IMR-90 (cell line): ENCODE measurements around the gene GPR153. TPM values are rescaled to one million over a fixed set of nuclear protein-coding genes. Genes with fewer than 3 reads are reported as not detected.

ENCODE experiments used
- ATAC-seq: fragments of 200-7000 bp; cut with Tn5 transposase; 2 replicates; pipeline ENCODE4 v1.9.1; 2020; ENCODE audit warnings: low read depth, mild to moderate bottlenecking, moderate library complexity
- BruUV-seq: library from RNA; stranded (reverse); fragments of 400-500 nt; replicated peaks from 2 replicates; lab custom pipeline; 2021; lab: Mats Ljungman, UMichigan
- CTCF ChIA-PET: fragments of 300-600 bp; formaldehyde crosslinking; extraction: SDS; loops from one replicate; lab custom pipeline; 2021; ENCODE audit warnings: antibody characterized with exemption; lab: Yijun Ruan, JAX
- POLR2A ChIA-PET: fragments of 300-600 bp; sonication (Branson Sonifier 250); formaldehyde crosslinking; loops from one replicate; lab custom pipeline; 2022; ENCODE audit warnings: antibody characterized with exemption; ENCODE audit not compliant: unreplicated experiment; lab: Charles Lee
- DNase-seq: peaks from one replicate; pipeline ENCODE4 v3.0.0; 2013
- H2AFZ ChIP-seq: replicated peaks from 2 replicates; pipeline ENCODE3; 2013; ENCODE audit warnings: low read length, mild to moderate bottlenecking; ENCODE audit not compliant: poor library complexity
- H2AK5ac ChIP-seq: 2 replicates; pipeline ENCODE4 v1.6.1; 2013; ENCODE audit warnings: low read depth, low read length, inconsistent platforms
- H2AK9ac ChIP-seq: replicated peaks from 2 replicates; pipeline ENCODE3; 2013; ENCODE audit warnings: mild to moderate bottlenecking, low read depth, low read length, moderate library complexity; ENCODE audit not compliant: poor library complexity
- H2BK120ac ChIP-seq: 2 replicates; pipeline ENCODE4 v1.6.1; 2013; ENCODE audit warnings: low read depth, low read length, inconsistent platforms
- H2BK15ac ChIP-seq: 3 replicates; pipeline ENCODE4 v1.6.1; 2013; ENCODE audit warnings: low read depth, low read length, inconsistent platforms
- H2BK20ac ChIP-seq: 2 replicates; pipeline ENCODE4 v1.6.1; 2013; ENCODE audit warnings: low read depth, mild to moderate bottlenecking, inconsistent platforms, low read length, moderate library complexity
- H2BK5ac ChIP-seq: 2 replicates; pipeline ENCODE4 v1.6.1; 2013; ENCODE audit warnings: mild to moderate bottlenecking, low read depth, low read length, inconsistent platforms; ENCODE audit not compliant: poor library complexity, severe bottlenecking
- H3K14ac ChIP-seq: replicated peaks from 2 replicates; pipeline ENCODE4 v1.6.1; 2013; ENCODE audit warnings: low read depth, low read length, inconsistent platforms
- H3K18ac ChIP-seq: 2 replicates; pipeline ENCODE4 v1.6.1; 2013; ENCODE audit warnings: low read depth, low read length, control low read depth
- H3K23ac ChIP-seq: 2 replicates; pipeline ENCODE4 v1.6.1; 2013; ENCODE audit warnings: low read depth, low read length, inconsistent platforms
- H3K27ac ChIP-seq: 2 replicates; pipeline ENCODE4 v1.5.1; 2013; ENCODE audit warnings: mild to moderate bottlenecking, control low read depth, low read length; ENCODE audit not compliant: insufficient read depth
- H3K27me3 ChIP-seq: 2 replicates; pipeline ENCODE4 v1.6.1; 2013; ENCODE audit warnings: low read length; ENCODE audit not compliant: control insufficient read depth, insufficient read depth
- H3K36me3 ChIP-seq: 2 replicates; pipeline ENCODE4 v1.6.1; 2013; ENCODE audit warnings: low read length, mixed read lengths; ENCODE audit not compliant: control insufficient read depth, insufficient read depth
- H3K4ac ChIP-seq: 2 replicates; pipeline ENCODE4 v1.6.1; 2013; ENCODE audit warnings: low read depth, low read length, inconsistent platforms
- H3K4me1 ChIP-seq: 2 replicates; pipeline ENCODE4 v1.6.1; 2013; ENCODE audit warnings: low read length, mixed read lengths; ENCODE audit not compliant: control insufficient read depth, insufficient read depth
- H3K4me2 ChIP-seq: 2 replicates; pipeline ENCODE4 v1.6.1; 2013; ENCODE audit warnings: low read depth, mild to moderate bottlenecking, control low read depth, low read length, moderate library complexity
- H3K4me3 ChIP-seq: 2 replicates; pipeline ENCODE4 v1.5.1; 2013; ENCODE audit warnings: low read depth, mild to moderate bottlenecking, control low read depth, low read length, moderate library complexity; ENCODE audit not compliant: insufficient read depth
- H3K56ac ChIP-seq: 2 replicates; pipeline ENCODE4 v1.6.1; 2013; ENCODE audit warnings: low read length, inconsistent platforms; ENCODE audit not compliant: insufficient read depth; ENCODE audit errors: extremely low read depth
- H3K79me1 ChIP-seq, 2 experiments: 2 replicates each; pipeline ENCODE4 v1.6.1; 2013; ENCODE audit warnings: low read length in 2 of 2, inconsistent platforms in 1 of 2, low read depth in 1 of 2
- H3K9ac ChIP-seq: 2 replicates; pipeline ENCODE4 v1.6.1; 2013; ENCODE audit warnings: low read depth, low read length, control low read depth
- H3K9me1 ChIP-seq: 2 replicates; pipeline ENCODE4 v1.6.1; 2013; ENCODE audit warnings: low read length, inconsistent platforms; ENCODE audit not compliant: insufficient read depth
- H3K9me3 ChIP-seq: 2 replicates; pipeline ENCODE4 v1.6.1; 2013; ENCODE audit warnings: low read length; ENCODE audit not compliant: control insufficient read depth, insufficient read depth
- H4K20me1 ChIP-seq: 2 replicates; pipeline ENCODE4 v1.6.1; 2013; ENCODE audit warnings: low read length, inconsistent platforms; ENCODE audit not compliant: insufficient read depth
- H4K5ac ChIP-seq: 2 replicates; pipeline ENCODE4 v1.6.1; 2013; ENCODE audit warnings: mild to moderate bottlenecking, low read depth, low read length, control low read depth
- H4K8ac ChIP-seq, 2 experiments: 2 replicates each; pipeline ENCODE4 v1.6.1; 2013; ENCODE audit warnings: low read depth in 2 of 2, low read length in 2 of 2, control low read depth in 1 of 2, inconsistent platforms in 1 of 2
- H4K91ac ChIP-seq: 2 replicates; pipeline ENCODE4 v1.6.1; 2013; ENCODE audit warnings: low read depth, low read length, inconsistent platforms; ENCODE audit not compliant: insufficient read depth
- BHLHE40 ChIP-seq: fragments of 150-350 bp; IDR thresholded peaks from 2 replicates; pipeline ENCODE4 v1.6.1; 2016; ENCODE audit warnings: mild to moderate bottlenecking, low read depth, low read length
- CEBPB ChIP-seq: IDR thresholded peaks from 2 replicates; pipeline ENCODE4 v1.6.1; 2012; ENCODE audit warnings: low read depth, low read length, improper control_type of control experiment
- CHD1 ChIP-seq: IDR thresholded peaks from 2 replicates; pipeline ENCODE4 v1.6.1; 2012; ENCODE audit warnings: low read depth, low read length, improper control_type of control experiment
- MAFK ChIP-seq: IDR thresholded peaks from 2 replicates; pipeline ENCODE4 v1.6.1; 2012; ENCODE audit warnings: low read depth, low read length, improper control_type of control experiment
- NFE2L2 ChIP-seq: fragments of 150-350 bp; IDR thresholded peaks from 2 replicates; pipeline ENCODE4 v1.6.1; 2016; ENCODE audit warnings: low read depth, mild to moderate bottlenecking, low read length
- WGBS, 2 experiments: methylation state at CpG; one replicate each; pipeline versions ENCODE4 v1.1.5 to v1.1.7; 2013; ENCODE audit warnings: missing lambda C conversion rate in 2 of 2; ENCODE audit not compliant: insufficient read length in 1 of 2; ENCODE audit errors: extremely low coverage in 2 of 2; 5-methylcytosine and 5-hydroxymethylcytosine counted together
- dilution Hi-C: fragments of 300-500 bp; cut with HindIII; formaldehyde crosslinking; loops from one replicate; pipeline ENCODE4 v1.14.3; 2018; ENCODE audit warnings: low sequenced_read_pairs; ENCODE audit not compliant: unreplicated experiment
- in situ Hi-C: fragments of 300-500 bp; cut with MboI; formaldehyde crosslinking; loops from 3 replicates; pipeline ENCODE4 v1.14.3; 2019; ENCODE audit warnings: low sequenced_read_pairs, inconsistent platforms, mixed read lengths
- intact Hi-C: fragments of 100-400 bp; cut with micrococcal nuclease; formaldehyde crosslinking; loops from 2 replicates; pipeline ENCODE4 v1.10.0; 2022
- polyA plus RNA-seq, 3 experiments: library from polyadenylated mRNA; depleted of rRNA; stranded (reverse); fragments of >200 nt; gene quantifications; 2 replicates each; pipeline ENCODE4 v1.2.3, GENCODE V29; 2012; ENCODE audit warnings: low replicate concordance in 1 of 3
- total RNA-seq: library from RNA; depleted of rRNA; stranded (reverse); fragments of >200 nt; gene quantifications from 2 replicates; pipeline ENCODE4 v1.2.3, GENCODE V29; 2012
- TF ChIP-seq, protein P1 (sequence below): fragments of 150-350 bp; IDR thresholded peaks from 2 replicates; pipeline ENCODE4 v1.6.1; 2016; ENCODE audit warnings: low read depth, mild to moderate bottlenecking, low read length, moderate library complexity, borderline replicate concordance

GPR153 gene
- total and polyA plus RNA-seq, 2 of the 4 experiments (the other 2 are of a cell fraction) = 1.8 to 5.2 TPM

DNA sequence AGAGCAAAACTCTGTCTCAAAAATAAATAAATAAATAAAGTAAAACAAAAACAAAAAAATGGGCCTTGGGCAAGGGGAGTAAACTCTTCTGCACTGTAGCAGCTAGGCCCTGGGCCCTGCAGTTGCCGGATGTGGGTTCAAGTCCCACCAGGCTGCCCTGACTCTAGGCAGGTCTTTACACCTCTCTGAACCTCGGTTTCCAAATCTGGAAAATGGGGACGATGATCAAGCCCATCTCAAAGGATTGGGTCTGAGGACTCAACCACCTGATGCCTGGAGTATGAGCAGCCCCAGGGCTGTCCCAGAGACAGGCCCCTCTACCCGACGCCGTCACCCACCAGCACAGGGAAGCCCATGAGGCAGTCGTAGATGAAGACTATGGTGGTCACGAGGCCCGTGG is 7.5 kb downstream of the GPR153 start:
- Histone ChIP-seq H3K79me1 (no peaks in the 10 kb centered on the region), H4K5ac (no peak overlapping the region), H3K4me3 (no peak overlapping the region), H4K91ac (no peak overlapping the region), H3K9ac (no peak overlapping the region), H3K36me3 (no peaks in the 10 kb centered on the region), H4K20me1 (no peaks in the 10 kb centered on the region; the same call in 1 of the 2 replicates), H3K14ac (no peak overlapping the region), H2AK9ac (no peak overlapping the region), H3K27me3 (peaks cover 20% of the 10 kb centered on the region), H4K8ac (no peak overlapping the region), H3K4me1 (no peaks in the 10 kb centered on the region), H2BK15ac (no peak overlapping the region), H3K56ac (no peak overlapping the region), H3K4me2 (no peak overlapping the region), H3K27ac (no peak overlapping the region), H3K18ac (no peak overlapping the region), H2BK120ac (no peak overlapping the region), H2AFZ (no peak overlapping the region), H2BK5ac (no peak overlapping the region), H3K9me1 (no peaks in the 10 kb centered on the region), H2AK5ac (no peak overlapping the region), H3K9me3 (no peaks in the 10 kb centered on the region), H3K4ac (no peak overlapping the region), H2BK20ac (no peak overlapping the region), H3K23ac (no peak overlapping the region)
- DNase-seq = no peak
- no TSS peak for BruUV-seq
- dilution Hi-C loops (no loop called here), intact Hi-C loops (no loop called here), in situ Hi-C loops (loop anchor here (10.0 kb wide), 1 partner anchor 151 kb away; no protein-coding TSS in a partner anchor)
- TF ChIP-seq MAFK = no peak
- TF ChIP-seq, protein P1, sequence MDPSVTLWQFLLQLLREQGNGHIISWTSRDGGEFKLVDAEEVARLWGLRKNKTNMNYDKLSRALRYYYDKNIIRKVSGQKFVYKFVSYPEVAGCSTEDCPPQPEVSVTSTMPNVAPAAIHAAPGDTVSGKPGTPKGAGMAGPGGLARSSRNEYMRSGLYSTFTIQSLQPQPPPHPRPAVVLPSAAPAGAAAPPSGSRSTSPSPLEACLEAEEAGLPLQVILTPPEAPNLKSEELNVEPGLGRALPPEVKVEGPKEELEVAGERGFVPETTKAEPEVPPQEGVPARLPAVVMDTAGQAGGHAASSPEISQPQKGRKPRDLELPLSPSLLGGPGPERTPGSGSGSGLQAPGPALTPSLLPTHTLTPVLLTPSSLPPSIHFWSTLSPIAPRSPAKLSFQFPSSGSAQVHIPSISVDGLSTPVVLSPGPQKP = no peak
- TF ChIP-seq NFE2L2 = no peak
- no peak for TF ChIP-seq CHD1
- no peak for TF ChIP-seq CEBPB
- TF ChIP-seq BHLHE40 = no peak
- CTCF ChIA-PET = no interaction called here
- ATAC-seq = no peak
- POLR2A ChIA-PET = no interaction called here
- 89% methylated on average over 6 of the region's 9 CpGs; no CpG with 5 or more reads in 1 of the 2 experiments for WGBS, 2 experiments
